WTC11 (cell line): ENCODE data around the gene ST13. TPM values are rescaled to one million over a fixed set of nuclear protein-coding genes. Genes with fewer than 3 reads are reported as not detected.

Experiments used
- ATAC-seq: fragments of 200-7000 bp; cut with Tn5 transposase; 2 replicates; pipeline ENCODE4 v1.10.0; 2021; ENCODE audit warnings: mild to moderate bottlenecking, moderate library complexity
- CTCF ChIA-PET: fragments of 300-600 bp; sonication (Branson Sonifier 250); formaldehyde crosslinking; loops from one replicate; lab custom pipeline; 2021; ENCODE audit warnings: antibody characterized with exemption; lab: Charles Lee
- POLR2A ChIA-PET: fragments of 350-600 bp; sonication (Branson Sonifier 250); formaldehyde crosslinking; loops from one replicate; lab custom pipeline; 2021; ENCODE audit warnings: antibody characterized with exemption; lab: Charles Lee
- DNase-seq: peaks from one replicate; pipeline ENCODE4 v3.0.0; 2021; ENCODE audit warnings: low spot score
- H3K27ac Mint-ChIP-seq: 2 replicates; pipeline ENCODE4 v1.8.0; 2021; ENCODE audit warnings: mixed read lengths
- H3K27me3 Mint-ChIP-seq: 2 replicates; pipeline ENCODE4 v1.8.0; 2021; ENCODE audit warnings: low read depth, mild to moderate bottlenecking, moderate library complexity, mixed read lengths
- H3K36me3 Mint-ChIP-seq: 2 replicates; pipeline ENCODE4 v1.8.0; 2021; ENCODE audit warnings: mixed read lengths
- H3K4me1 Mint-ChIP-seq: 2 replicates; pipeline ENCODE4 v1.8.0; 2022; ENCODE audit warnings: mixed read lengths
- H3K4me3 Mint-ChIP-seq: 2 replicates; pipeline ENCODE4 v1.8.0; 2021; ENCODE audit warnings: mild to moderate bottlenecking, moderate library complexity, mixed read lengths
- H3K9me3 Mint-ChIP-seq: 2 replicates; pipeline ENCODE4 v1.8.0; 2021; ENCODE audit warnings: mixed read lengths
- ATF1 ChIP-seq: sonication (generic); formaldehyde crosslinking; IDR thresholded peaks from 2 replicates; pipeline ENCODE4 v1.8.1; 2023; ENCODE audit warnings: mild to moderate bottlenecking, moderate library complexity, missing genetic modification reagents
- GTF2I ChIP-seq: fragments of 250-450 bp; sonication (Bioruptor Pico); conservative IDR thresholded peaks from 2 replicates; pipeline ENCODE4 v1.4.0; 2021; ENCODE audit warnings: mild to moderate bottlenecking
- HMGA2 ChIP-seq: fragments of 250-450 bp; sonication (Bioruptor Pico); IDR thresholded peaks from 2 replicates; pipeline ENCODE4 v1.4.0; 2021; ENCODE audit warnings: mild to moderate bottlenecking, moderate library complexity
- JAZF1 ChIP-seq: fragments of 250-450 bp; sonication (Bioruptor Pico); IDR thresholded peaks from 2 replicates; pipeline ENCODE4 v1.9.0; 2021; ENCODE audit warnings: moderate library complexity, mild to moderate bottlenecking, inconsistent platforms
- MXD4 ChIP-seq: fragments of 250-450 bp; sonication (Bioruptor Pico); IDR thresholded peaks from 2 replicates; pipeline ENCODE4 v1.8.0; 2021; ENCODE audit warnings: mild to moderate bottlenecking, moderate library complexity, borderline replicate concordance
- MYBL2 ChIP-seq: sonication (generic); formaldehyde crosslinking; IDR thresholded peaks from 2 replicates; pipeline ENCODE4 v1.8.1; 2023; ENCODE audit warnings: mild to moderate bottlenecking, moderate library complexity, missing genetic modification reagents
- NR2C2 ChIP-seq: sonication (generic); formaldehyde crosslinking; IDR thresholded peaks from 2 replicates; pipeline ENCODE4 v1.8.0; 2022; ENCODE audit warnings: mild to moderate bottlenecking, missing genetic modification reagents
- RELA ChIP-seq: sonication (generic); formaldehyde crosslinking; IDR thresholded peaks from 2 replicates; pipeline ENCODE4 v1.8.1; 2022; ENCODE audit warnings: missing genetic modification reagents, mild to moderate bottlenecking, borderline replicate concordance
- ZNF219 ChIP-seq: sonication (generic); formaldehyde crosslinking; IDR thresholded peaks from 2 replicates; pipeline ENCODE4 v1.8.0; 2023; ENCODE audit warnings: missing genetic modification reagents, mild to moderate bottlenecking, borderline replicate concordance
- ZNF317 ChIP-seq: sonication (generic); formaldehyde crosslinking; IDR thresholded peaks from 2 replicates; pipeline ENCODE4 v1.8.1; 2023; ENCODE audit warnings: low read depth, mild to moderate bottlenecking, moderate library complexity, missing genetic modification reagents, borderline replicate concordance
- ZNF416 ChIP-seq: fragments of 250-450 bp; sonication (Bioruptor Pico); IDR thresholded peaks from 2 replicates; pipeline ENCODE4 v1.9.0; 2021; ENCODE audit warnings: mild to moderate bottlenecking, inconsistent platforms
- total RNA-seq: library from RNA; stranded (reverse); gene quantifications from 3 replicates; pipeline ENCODE4 v1.2.3, GENCODE V29; 2021
- TF ChIP-seq, protein P1 (sequence below): sonication (generic); formaldehyde crosslinking; IDR thresholded peaks from 2 replicates; pipeline ENCODE4 v1.8.0; 2022; ENCODE audit warnings: mild to moderate bottlenecking, missing genetic modification reagents
- TF ChIP-seq, protein P2 (sequence below): fragments of 250-450 bp; sonication (Bioruptor Pico); IDR thresholded peaks from 2 replicates; pipeline ENCODE4 v1.9.0; 2021; ENCODE audit warnings: moderate library complexity, mild to moderate bottlenecking, inconsistent platforms, borderline replicate concordance
- TF ChIP-seq, protein P3 (sequence below): sonication (generic); formaldehyde crosslinking; IDR thresholded peaks from 2 replicates; pipeline ENCODE4 v1.8.0; 2023; ENCODE audit warnings: missing genetic modification reagents, mild to moderate bottlenecking, borderline replicate concordance
- TF ChIP-seq, protein P4 (sequence below): sonication (generic); formaldehyde crosslinking; IDR thresholded peaks from 2 replicates; pipeline ENCODE4 v1.8.1; 2022; ENCODE audit warnings: mild to moderate bottlenecking, missing genetic modification reagents, moderate library complexity, borderline replicate concordance
- TF ChIP-seq, protein P5 (sequence below): sonication (generic); formaldehyde crosslinking; IDR thresholded peaks from 2 replicates; pipeline ENCODE4 v1.8.0; 2022; ENCODE audit warnings: mild to moderate bottlenecking, missing genetic modification reagents
- TF ChIP-seq, protein P6 (sequence below): sonication (generic); formaldehyde crosslinking; IDR thresholded peaks from 2 replicates; pipeline ENCODE4 v1.8.0; 2022; ENCODE audit warnings: mild to moderate bottlenecking, missing genetic modification reagents
- TF ChIP-seq, protein P7 (sequence below): sonication (generic); formaldehyde crosslinking; IDR thresholded peaks from 2 replicates; pipeline ENCODE4 v1.8.1; 2023; ENCODE audit warnings: mild to moderate bottlenecking, moderate library complexity, missing genetic modification reagents

Gene ST13
- total RNA-seq, 1 experiment from 2014 or later = 289 TPM

DNA sequence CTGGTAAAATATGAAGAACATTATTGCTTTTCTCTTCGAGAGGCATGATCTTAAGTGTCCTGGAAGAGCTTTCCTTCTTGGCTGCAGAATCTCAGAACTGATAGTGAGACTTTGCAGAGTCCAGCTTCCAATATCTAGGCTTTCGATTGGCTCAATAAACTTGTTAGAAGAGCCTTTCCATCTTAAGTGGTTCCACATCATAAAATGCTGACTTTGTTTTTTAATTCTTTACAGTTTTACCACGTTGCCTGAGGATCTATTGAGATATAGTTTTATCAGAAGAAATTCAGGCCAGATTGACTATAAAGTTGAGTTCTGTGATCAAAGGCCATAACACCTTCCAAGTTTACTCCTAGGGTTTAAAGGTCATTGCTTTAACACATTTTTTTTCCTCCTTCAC is 21.0 kb upstream of the ST13 start:
- ATAC-seq (no peak), DNase-seq (no peak)
- peaks cover 6% of the 10 kb centered on the region for H3K36me3 Mint-ChIP-seq
- H3K9me3 Mint-ChIP-seq = no peaks in the 10 kb centered on the region
- peak overlapping the region; percentile 47; the same call in 1 of the 2 replicates for H3K27ac Mint-ChIP-seq
- CTCF ChIA-PET = interaction anchor here (1.1 to 2.2 kb wide), 2 partner anchors 45 to 195 kb away, joined by 3 to 5 read pairs; no protein-coding TSS in a partner anchor
- H3K4me1 Mint-ChIP-seq = no peaks in the 10 kb centered on the region
- POLR2A ChIA-PET = interaction anchor here (0.6 kb wide), 1 partner anchor 241 kb away, joined by 3 read pairs; the partner anchor contains the start of gene MRTFA
- H3K4me3 Mint-ChIP-seq = no peak overlapping the region
- no peak for TF ChIP-seq JAZF1 (CRISPR knock-in tag)
- TF ChIP-seq, protein P1, sequence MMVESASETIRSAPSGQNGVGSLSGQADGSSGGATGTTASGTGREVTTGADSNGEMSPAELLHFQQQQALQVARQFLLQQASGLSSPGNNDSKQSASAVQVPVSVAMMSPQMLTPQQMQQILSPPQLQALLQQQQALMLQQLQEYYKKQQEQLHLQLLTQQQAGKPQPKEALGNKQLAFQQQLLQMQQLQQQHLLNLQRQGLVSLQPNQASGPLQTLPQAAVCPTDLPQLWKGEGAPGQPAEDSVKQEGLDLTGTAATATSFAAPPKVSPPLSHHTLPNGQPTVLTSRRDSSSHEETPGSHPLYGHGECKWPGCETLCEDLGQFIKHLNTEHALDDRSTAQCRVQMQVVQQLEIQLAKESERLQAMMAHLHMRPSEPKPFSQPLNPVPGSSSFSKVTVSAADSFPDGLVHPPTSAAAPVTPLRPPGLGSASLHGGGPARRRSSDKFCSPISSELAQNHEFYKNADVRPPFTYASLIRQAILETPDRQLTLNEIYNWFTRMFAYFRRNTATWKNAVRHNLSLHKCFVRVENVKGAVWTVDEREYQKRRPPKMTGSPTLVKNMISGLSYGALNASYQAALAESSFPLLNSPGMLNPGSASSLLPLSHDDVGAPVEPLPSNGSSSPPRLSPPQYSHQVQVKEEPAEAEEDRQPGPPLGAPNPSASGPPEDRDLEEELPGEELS = no peak
- no peak for TF ChIP-seq ZNF317 (CRISPR knock-in tag)
- TF ChIP-seq GTF2I (CRISPR knock-in tag) = no peak
- TF ChIP-seq RELA = no peak
- no peak for TF ChIP-seq NR2C2 (CRISPR knock-in tag)
- TF ChIP-seq, protein P2, sequence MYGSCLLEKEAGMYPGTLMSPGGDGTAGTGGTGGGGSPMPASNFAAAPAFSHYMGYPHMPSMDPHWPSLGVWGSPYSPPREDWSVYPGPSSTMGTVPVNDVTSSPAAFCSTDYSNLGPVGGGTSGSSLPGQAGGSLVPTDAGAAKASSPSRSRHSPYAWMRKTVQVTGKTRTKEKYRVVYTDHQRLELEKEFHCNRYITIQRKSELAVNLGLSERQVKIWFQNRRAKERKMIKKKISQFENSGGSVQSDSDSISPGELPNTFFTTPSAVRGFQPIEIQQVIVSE (CRISPR knock-in tag) = no peak
- TF ChIP-seq MXD4 (CRISPR knock-in tag) = no peak
- TF ChIP-seq, protein P3, sequence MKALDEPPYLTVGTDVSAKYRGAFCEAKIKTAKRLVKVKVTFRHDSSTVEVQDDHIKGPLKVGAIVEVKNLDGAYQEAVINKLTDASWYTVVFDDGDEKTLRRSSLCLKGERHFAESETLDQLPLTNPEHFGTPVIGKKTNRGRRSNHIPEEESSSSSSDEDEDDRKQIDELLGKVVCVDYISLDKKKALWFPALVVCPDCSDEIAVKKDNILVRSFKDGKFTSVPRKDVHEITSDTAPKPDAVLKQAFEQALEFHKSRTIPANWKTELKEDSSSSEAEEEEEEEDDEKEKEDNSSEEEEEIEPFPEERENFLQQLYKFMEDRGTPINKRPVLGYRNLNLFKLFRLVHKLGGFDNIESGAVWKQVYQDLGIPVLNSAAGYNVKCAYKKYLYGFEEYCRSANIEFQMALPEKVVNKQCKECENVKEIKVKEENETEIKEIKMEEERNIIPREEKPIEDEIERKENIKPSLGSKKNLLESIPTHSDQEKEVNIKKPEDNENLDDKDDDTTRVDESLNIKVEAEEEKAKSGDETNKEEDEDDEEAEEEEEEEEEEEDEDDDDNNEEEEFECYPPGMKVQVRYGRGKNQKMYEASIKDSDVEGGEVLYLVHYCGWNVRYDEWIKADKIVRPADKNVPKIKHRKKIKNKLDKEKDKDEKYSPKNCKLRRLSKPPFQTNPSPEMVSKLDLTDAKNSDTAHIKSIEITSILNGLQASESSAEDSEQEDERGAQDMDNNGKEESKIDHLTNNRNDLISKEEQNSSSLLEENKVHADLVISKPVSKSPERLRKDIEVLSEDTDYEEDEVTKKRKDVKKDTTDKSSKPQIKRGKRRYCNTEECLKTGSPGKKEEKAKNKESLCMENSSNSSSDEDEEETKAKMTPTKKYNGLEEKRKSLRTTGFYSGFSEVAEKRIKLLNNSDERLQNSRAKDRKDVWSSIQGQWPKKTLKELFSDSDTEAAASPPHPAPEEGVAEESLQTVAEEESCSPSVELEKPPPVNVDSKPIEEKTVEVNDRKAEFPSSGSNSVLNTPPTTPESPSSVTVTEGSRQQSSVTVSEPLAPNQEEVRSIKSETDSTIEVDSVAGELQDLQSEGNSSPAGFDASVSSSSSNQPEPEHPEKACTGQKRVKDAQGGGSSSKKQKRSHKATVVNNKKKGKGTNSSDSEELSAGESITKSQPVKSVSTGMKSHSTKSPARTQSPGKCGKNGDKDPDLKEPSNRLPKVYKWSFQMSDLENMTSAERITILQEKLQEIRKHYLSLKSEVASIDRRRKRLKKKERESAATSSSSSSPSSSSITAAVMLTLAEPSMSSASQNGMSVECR (CRISPR knock-in tag) = no peak
- TF ChIP-seq ZNF219 = no peak
- no peaks in the 10 kb centered on the region for H3K27me3 Mint-ChIP-seq

DNA sequence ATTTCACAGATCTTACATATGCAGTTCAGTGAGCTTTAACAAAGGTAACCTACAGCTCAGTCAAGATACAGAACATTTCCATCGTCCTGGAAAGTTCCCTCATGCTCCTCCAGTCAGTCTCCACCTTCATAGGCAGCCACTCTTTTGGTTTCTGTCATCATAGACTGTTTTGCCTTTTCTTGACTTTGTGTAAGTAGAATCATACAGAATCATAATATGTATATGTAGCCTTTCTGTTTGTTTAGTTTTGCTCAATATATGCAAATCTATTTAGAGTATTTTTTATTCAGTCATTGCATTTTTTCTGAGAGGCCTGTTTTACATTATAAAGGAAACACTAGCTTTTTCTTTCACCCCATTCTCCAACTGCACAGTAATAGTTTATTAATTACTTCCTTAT is 20.5 kb upstream of the ST13 start:
- Mint-ChIP-seq H3K4me1 (no peaks in the 10 kb centered on the region), H3K36me3 (peaks cover 5% of the 10 kb centered on the region), H3K4me3 (no peak overlapping the region), H3K27ac (0 out of 2 replicates have a peak overlapping the region, but pooled peaks have one; percentile 36), H3K27me3 (no peaks in the 10 kb centered on the region), H3K9me3 (no peaks in the 10 kb centered on the region)
- no peak for ATAC-seq
- DNase-seq = no peak
- CTCF ChIA-PET = interaction anchor here (2.2 kb wide), 1 partner anchor 46 kb away, joined by 5 read pairs; no protein-coding TSS in a partner anchor
- TF ChIP-seq HMGA2 (CRISPR knock-in tag) = no peak
- TF ChIP-seq ATF1 (CRISPR knock-in tag) = no peak
- no peak for TF ChIP-seq ZNF416 (CRISPR knock-in tag)
- TF ChIP-seq, protein P4, sequence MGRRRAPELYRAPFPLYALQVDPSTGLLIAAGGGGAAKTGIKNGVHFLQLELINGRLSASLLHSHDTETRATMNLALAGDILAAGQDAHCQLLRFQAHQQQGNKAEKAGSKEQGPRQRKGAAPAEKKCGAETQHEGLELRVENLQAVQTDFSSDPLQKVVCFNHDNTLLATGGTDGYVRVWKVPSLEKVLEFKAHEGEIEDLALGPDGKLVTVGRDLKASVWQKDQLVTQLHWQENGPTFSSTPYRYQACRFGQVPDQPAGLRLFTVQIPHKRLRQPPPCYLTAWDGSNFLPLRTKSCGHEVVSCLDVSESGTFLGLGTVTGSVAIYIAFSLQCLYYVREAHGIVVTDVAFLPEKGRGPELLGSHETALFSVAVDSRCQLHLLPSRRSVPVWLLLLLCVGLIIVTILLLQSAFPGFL = no peak
- TF ChIP-seq, protein P5, sequence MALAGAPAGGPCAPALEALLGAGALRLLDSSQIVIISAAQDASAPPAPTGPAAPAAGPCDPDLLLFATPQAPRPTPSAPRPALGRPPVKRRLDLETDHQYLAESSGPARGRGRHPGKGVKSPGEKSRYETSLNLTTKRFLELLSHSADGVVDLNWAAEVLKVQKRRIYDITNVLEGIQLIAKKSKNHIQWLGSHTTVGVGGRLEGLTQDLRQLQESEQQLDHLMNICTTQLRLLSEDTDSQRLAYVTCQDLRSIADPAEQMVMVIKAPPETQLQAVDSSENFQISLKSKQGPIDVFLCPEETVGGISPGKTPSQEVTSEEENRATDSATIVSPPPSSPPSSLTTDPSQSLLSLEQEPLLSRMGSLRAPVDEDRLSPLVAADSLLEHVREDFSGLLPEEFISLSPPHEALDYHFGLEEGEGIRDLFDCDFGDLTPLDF (CRISPR knock-in tag) = no peak
- TF ChIP-seq, protein P6, sequence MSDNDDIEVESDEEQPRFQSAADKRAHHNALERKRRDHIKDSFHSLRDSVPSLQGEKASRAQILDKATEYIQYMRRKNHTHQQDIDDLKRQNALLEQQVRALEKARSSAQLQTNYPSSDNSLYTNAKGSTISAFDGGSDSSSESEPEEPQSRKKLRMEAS = no peak
- TF ChIP-seq, protein P7, sequence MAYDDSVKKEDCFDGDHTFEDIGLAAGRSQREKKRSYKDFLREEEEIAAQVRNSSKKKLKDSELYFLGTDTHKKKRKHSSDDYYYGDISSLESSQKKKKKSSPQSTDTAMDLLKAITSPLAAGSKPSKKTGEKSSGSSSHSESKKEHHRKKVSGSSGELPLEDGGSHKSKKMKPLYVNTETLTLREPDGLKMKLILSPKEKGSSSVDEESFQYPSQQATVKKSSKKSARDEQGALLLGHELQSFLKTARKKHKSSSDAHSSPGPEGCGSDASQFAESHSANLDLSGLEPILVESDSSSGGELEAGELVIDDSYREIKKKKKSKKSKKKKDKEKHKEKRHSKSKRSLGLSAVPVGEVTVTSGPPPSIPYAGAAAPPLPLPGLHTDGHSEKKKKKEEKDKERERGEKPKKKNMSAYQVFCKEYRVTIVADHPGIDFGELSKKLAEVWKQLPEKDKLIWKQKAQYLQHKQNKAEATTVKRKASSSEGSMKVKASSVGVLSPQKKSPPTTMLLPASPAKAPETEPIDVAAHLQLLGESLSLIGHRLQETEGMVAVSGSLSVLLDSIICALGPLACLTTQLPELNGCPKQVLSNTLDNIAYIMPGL = no peak
- TF ChIP-seq MYBL2 (CRISPR knock-in tag) = no peak
- TF ChIP-seq, all 79 proteins: peak for 0
- POLR2A ChIA-PET = no interaction called here
